CD14-positive monocyte (primary cell): Measurements from ENCODE around the gene COL6A1. TPM values are rescaled to one million over a fixed set of nuclear protein-coding genes. Genes with fewer than 3 reads are reported as not detected.

Source experiments
- DNase-seq, 3 donors: peaks; one replicate each; pipeline ENCODE4 v3.0.0-alpha.2; 2011 to 2022
- H2AFZ ChIP-seq: 2 replicates; pipeline ENCODE4 v1.6.0; 2012; ENCODE audit warnings: mild to moderate bottlenecking, low read depth, low read length, inconsistent platforms; ENCODE audit not compliant: insufficient read depth, poor library complexity, severe bottlenecking
- H3K27ac ChIP-seq, 2 donors: 1 replicate in 1 of 2; 2 replicates in 1 of 2; pipeline ENCODE4 v1.5.1; 2012 to 2013; ENCODE audit warnings: low read length in 2 of 2, control low read depth in 1 of 2, inconsistent platforms in 1 of 2, low read depth in 1 of 2, mild to moderate bottlenecking in 1 of 2
- H3K27me3 ChIP-seq, 2 donors: one replicate each; pipeline versions ENCODE4 v1.6.0 to v1.6.1; 2011 to 2013; ENCODE audit warnings: low read length in 2 of 2; ENCODE audit not compliant: control insufficient read depth in 2 of 2, insufficient read depth in 2 of 2
- H3K36me3 ChIP-seq, 2 donors: replicated peaks in 1 of 2; 1 replicate in 1 of 2; 2 replicates in 1 of 2; pipeline versions ENCODE4 v1.5.1 to v1.6.1; 2012 to 2013; ENCODE audit warnings: low read length in 2 of 2, control low read depth in 1 of 2, inconsistent platforms in 1 of 2, mild to moderate bottlenecking in 1 of 2; ENCODE audit not compliant: insufficient read depth in 2 of 2, control insufficient read depth in 1 of 2
- H3K4me1 ChIP-seq, 2 donors: 1 replicate in 1 of 2; 2 replicates in 1 of 2; pipeline versions ENCODE4 v1.5.1 to v1.6.1; 2012 to 2013; ENCODE audit warnings: low read length in 2 of 2, control low read depth in 1 of 2, inconsistent platforms in 1 of 2, mild to moderate bottlenecking in 1 of 2, moderate library complexity in 1 of 2; ENCODE audit not compliant: insufficient read depth in 2 of 2, control insufficient read depth in 1 of 2
- H3K4me2 ChIP-seq: replicated peaks from 2 replicates; pipeline ENCODE3; 2012; ENCODE audit warnings: low read length, moderate library complexity, mild to moderate bottlenecking; ENCODE audit not compliant: poor library complexity, severe bottlenecking; ENCODE audit errors: extremely low read depth
- H3K4me3 ChIP-seq, 3 experiments: fragments of 200-600 bp in 1 of 3; sonication (generic) in 1 of 3; replicated peaks in 1 of 3; 1 replicate in 2 of 3; 2 replicates in 1 of 3; pipeline ENCODE4 v1.5.1; 2011 to 2013; ENCODE audit warnings: low read length in 3 of 3, mild to moderate bottlenecking in 3 of 3, control low read depth in 2 of 3, low read depth in 2 of 3, inconsistent platforms in 1 of 3, moderate library complexity in 1 of 3
- H3K79me2 ChIP-seq: 2 replicates; pipeline ENCODE4 v1.6.0; 2012; ENCODE audit warnings: mild to moderate bottlenecking, control low read depth, inconsistent platforms, low read length, moderate library complexity; ENCODE audit not compliant: insufficient read depth
- H3K9ac ChIP-seq: 2 replicates; pipeline ENCODE4 v1.6.0; 2017; ENCODE audit warnings: low read length, mild to moderate bottlenecking; ENCODE audit not compliant: insufficient read depth, poor library complexity, severe bottlenecking
- H3K9me3 ChIP-seq, 2 donors: replicated peaks in 1 of 2; 1 replicate in 1 of 2; 2 replicates in 1 of 2; pipeline versions ENCODE4 v1.5.1 to v1.6.1; 2012 to 2013; ENCODE audit warnings: low read length in 2 of 2, control low read depth in 1 of 2; ENCODE audit not compliant: control insufficient read depth in 1 of 2, insufficient read depth in 1 of 2
- H4K20me1 ChIP-seq: 2 replicates; pipeline ENCODE4 v1.6.0; 2012; ENCODE audit warnings: mild to moderate bottlenecking, low read length, control low read depth, moderate library complexity; ENCODE audit not compliant: insufficient read depth
- H3K27ac Mint-ChIP-seq, 7 donors: one replicate each; pipeline ENCODE4 v1.8.0; 2020; ENCODE audit warnings: mild to moderate bottlenecking in 7 of 7, mixed read lengths in 7 of 7, moderate library complexity in 6 of 7, inconsistent platforms in 2 of 7
- H3K27me3 Mint-ChIP-seq, 3 donors: one replicate each; pipeline ENCODE4 v1.8.0; 2021 to 2022; ENCODE audit warnings: low read depth in 3 of 3, mild to moderate bottlenecking in 3 of 3, mixed read lengths in 3 of 3, moderate library complexity in 3 of 3, inconsistent platforms in 1 of 3
- H3K36me3 Mint-ChIP-seq, 2 donors: one replicate each; pipeline ENCODE4 v1.8.0; 2020; ENCODE audit warnings: mixed read lengths in 2 of 2, inconsistent platforms in 1 of 2, mild to moderate bottlenecking in 1 of 2
- H3K4me1 Mint-ChIP-seq: one replicate; pipeline ENCODE4 v1.8.0; 2020; ENCODE audit warnings: mild to moderate bottlenecking, mixed read lengths
- H3K4me3 Mint-ChIP-seq, 2 donors: one replicate each; pipeline ENCODE4 v1.8.0; 2020; ENCODE audit warnings: mild to moderate bottlenecking in 2 of 2, mixed read lengths in 2 of 2, moderate library complexity in 1 of 2
- H3K9me3 Mint-ChIP-seq, 7 donors: one replicate each; pipeline ENCODE4 v1.8.0; 2020 to 2022; ENCODE audit warnings: mixed read lengths in 7 of 7, mild to moderate bottlenecking in 6 of 7, moderate library complexity in 6 of 7, inconsistent platforms in 2 of 7
- WGBS: methylation state at CpG from one replicate; pipeline ENCODE4 v1.1.5; 2013; ENCODE audit warnings: missing lambda C conversion rate; ENCODE audit not compliant: insufficient coverage; 5-methylcytosine and 5-hydroxymethylcytosine counted together
- intact Hi-C, 2 donors: fragments of 100-400 bp; cut with micrococcal nuclease; formaldehyde crosslinking; loops; one replicate each; pipeline versions ENCODE4 v1.15.0 to v1.15.1; 2023
- polyA plus RNA-seq, 3 donors: library from polyadenylated mRNA; depleted of rRNA in 1 of 3; unstranded in 2 of 3; stranded (reverse) in 1 of 3; fragments of 300-500 nt in 2 of 3; fragments of >200 nt in 1 of 3; fragmentation: Illumina TruSeq in 2 of 3; gene quantifications; 1 replicate in 2 of 3; 2 replicates in 1 of 3; pipeline ENCODE4 v1.2.3, GENCODE V29; 2012 to 2021
- TF ChIP-seq, protein P1 (sequence below): fragments of 200-600 bp; IDR thresholded peaks from one replicate; pipeline ENCODE4 v1.8.0; 2022; ENCODE audit warnings: antibody characterized with exemption, mild to moderate bottlenecking

The COL6A1 gene
- polyA plus RNA-seq, 3 donors, result 0.08 to 0.11 (median 0.10) TPM

DNA sequence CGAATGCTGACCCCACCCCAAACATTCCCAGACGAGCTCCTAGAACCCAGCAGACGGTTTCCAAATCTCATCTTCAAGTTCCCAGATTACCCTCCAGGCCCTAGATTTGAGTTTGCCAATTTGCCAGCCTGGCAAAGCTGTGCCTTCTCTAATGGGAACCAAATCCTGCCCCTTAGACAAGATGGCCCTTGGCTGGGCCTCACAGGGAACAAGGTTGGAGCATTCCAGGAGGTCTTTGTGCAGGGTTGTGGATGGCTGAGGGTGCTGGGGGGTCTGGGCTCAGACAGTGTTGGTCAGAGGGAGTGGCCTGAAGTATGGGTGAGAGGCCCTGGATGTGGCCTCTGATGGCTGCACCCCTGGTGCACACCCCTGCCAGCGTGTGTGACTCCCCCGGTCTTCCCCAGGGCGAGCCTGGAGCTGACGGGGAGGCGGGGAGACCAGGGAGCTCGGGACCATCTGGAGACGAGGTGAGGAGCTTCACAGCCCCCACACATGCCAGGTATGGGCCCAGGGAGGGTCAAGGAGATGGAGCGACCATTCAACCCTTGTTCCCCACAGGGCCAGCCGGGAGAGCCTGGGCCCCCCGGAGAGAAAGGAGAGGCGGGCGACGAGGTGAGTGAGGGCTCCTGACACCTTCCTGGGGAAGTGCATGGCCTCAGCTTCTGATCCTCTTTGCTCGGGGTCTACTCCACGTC, 10.2 kb downstream of the COL6A1 start:
- no peaks in the 10 kb centered on the region for H4K20me1 ChIP-seq
- H3K9ac ChIP-seq, result no peak overlapping the region
- no peak overlapping the region for H3K4me3 Mint-ChIP-seq
- intact Hi-C loops, result no loop called here
- no peaks in the 10 kb centered on the region for H3K9me3 Mint-ChIP-seq
- H3K4me3 ChIP-seq, result no peak overlapping the region
- peaks cover 0 to 3% (median 0%) of the 10 kb centered on the region in 3 donors for H3K27me3 Mint-ChIP-seq
- no peak overlapping the region for H3K4me2 ChIP-seq
- H3K4me1 Mint-ChIP-seq, result no peaks in the 10 kb centered on the region
- no peaks in the 10 kb centered on the region for H3K36me3 ChIP-seq
- no peaks in the 10 kb centered on the region for H3K36me3 Mint-ChIP-seq
- H3K4me1 ChIP-seq, result no peaks in the 10 kb centered on the region
- DNase-seq, result no peak
- no peaks in the 10 kb centered on the region for H3K9me3 ChIP-seq
- H2AFZ ChIP-seq, result no peak overlapping the region
- no peak overlapping the region for H3K27ac Mint-ChIP-seq
- no peaks in the 10 kb centered on the region for H3K27me3 ChIP-seq
- TF ChIP-seq, protein P1, sequence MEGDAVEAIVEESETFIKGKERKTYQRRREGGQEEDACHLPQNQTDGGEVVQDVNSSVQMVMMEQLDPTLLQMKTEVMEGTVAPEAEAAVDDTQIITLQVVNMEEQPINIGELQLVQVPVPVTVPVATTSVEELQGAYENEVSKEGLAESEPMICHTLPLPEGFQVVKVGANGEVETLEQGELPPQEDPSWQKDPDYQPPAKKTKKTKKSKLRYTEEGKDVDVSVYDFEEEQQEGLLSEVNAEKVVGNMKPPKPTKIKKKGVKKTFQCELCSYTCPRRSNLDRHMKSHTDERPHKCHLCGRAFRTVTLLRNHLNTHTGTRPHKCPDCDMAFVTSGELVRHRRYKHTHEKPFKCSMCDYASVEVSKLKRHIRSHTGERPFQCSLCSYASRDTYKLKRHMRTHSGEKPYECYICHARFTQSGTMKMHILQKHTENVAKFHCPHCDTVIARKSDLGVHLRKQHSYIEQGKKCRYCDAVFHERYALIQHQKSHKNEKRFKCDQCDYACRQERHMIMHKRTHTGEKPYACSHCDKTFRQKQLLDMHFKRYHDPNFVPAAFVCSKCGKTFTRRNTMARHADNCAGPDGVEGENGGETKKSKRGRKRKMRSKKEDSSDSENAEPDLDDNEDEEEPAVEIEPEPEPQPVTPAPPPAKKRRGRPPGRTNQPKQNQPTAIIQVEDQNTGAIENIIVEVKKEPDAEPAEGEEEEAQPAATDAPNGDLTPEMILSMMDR, result no peak
- H3K79me2 ChIP-seq, result no peaks in the 10 kb centered on the region
- no peak overlapping the region for H3K27ac ChIP-seq
- WGBS, result 91% methylated on average over 17 of the region's 18 CpGs

DNA sequence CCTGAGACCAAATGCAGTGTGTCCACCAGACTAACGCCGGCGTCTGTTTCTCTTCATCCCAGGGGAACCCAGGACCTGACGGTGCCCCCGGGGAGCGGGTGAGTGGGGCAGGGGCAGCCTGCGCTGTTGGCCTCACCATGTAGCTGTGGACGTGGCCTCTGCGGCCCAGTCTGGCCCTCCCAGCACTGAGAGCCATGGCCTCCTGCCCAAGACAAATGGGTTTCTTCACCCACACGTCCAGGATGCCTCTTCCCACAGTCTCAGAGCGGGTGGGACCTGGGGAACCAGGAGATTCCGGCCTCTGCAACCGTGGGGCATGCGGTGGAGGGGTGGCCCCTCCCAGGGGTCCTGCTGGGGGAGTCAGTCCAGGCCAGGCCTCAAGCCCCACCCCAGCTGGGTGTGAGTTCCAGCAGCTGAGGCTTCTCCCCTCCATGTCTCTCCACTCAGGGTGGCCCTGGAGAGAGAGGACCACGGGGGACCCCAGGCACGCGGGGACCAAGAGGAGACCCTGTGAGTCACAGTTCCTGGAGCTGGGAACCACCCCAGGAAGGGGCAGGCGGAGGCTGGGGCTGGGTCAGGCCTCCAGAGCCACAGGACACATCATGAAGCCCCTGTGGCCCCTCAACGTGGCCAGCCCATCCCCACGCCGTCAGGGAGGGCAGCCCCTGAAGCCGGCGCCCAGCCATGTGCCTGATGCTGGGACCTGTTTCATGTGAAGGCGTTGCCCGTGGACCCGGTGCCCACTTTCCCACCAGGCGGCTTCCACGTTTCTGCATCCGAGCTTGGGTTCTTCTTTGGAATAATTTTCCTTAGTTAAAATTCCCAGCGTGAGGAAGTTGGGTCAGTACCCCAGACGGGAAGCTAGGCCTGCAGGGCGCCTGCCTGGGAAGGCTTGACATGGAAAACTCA, 11.0 kb downstream of the COL6A1 start:
- Histone ChIP-seq H3K9me3 (no peaks in the 10 kb centered on the region), H3K79me2 (no peaks in the 10 kb centered on the region), H2AFZ (no peak overlapping the region), H3K36me3 (no peaks in the 10 kb centered on the region), H3K4me2 (no peak overlapping the region), H3K4me1 (no peaks in the 10 kb centered on the region), H3K27ac (no peak overlapping the region), H3K9ac (no peak overlapping the region), H3K27me3 (no peaks in the 10 kb centered on the region), H3K4me3 (no peak overlapping the region), H4K20me1 (no peaks in the 10 kb centered on the region)
- no peak for DNase-seq
- Mint-ChIP-seq H3K27me3 (peaks cover 0 to 3% (median 0%) of the 10 kb centered on the region in 3 donors), H3K36me3 (no peaks in the 10 kb centered on the region), H3K27ac (no peak overlapping the region), H3K4me3 (no peak overlapping the region), H3K9me3 (no peaks in the 10 kb centered on the region), H3K4me1 (no peaks in the 10 kb centered on the region)
- intact Hi-C loops, result no loop called here
- WGBS, result 93% methylated on average over 29 of the region's 32 CpGs
- TF ChIP-seq, protein P1, result no peak
